HepG2 (cell line): ENCODE results near the gene R3HCC1L. TPM values are rescaled to one million over a fixed set of nuclear protein-coding genes. Genes with fewer than 3 reads are reported as not detected.

Source experiments
- HBP1 ChIP-seq: IDR thresholded peaks from 2 replicates; pipeline ENCODE4 v1.6.1; 2016; ENCODE audit warnings: low read depth, control low read depth
- HINFP ChIP-seq: sonication (generic); formaldehyde crosslinking; IDR thresholded peaks from 2 replicates; pipeline ENCODE4 v1.4.0; 2020; ENCODE audit warnings: low read depth, mild to moderate bottlenecking, missing genetic modification reagents
- HNF1B ChIP-seq: sonication (generic); formaldehyde crosslinking; IDR thresholded peaks from 2 replicates; pipeline ENCODE4 v1.5.1; 2020; ENCODE audit warnings: mild to moderate bottlenecking, moderate library complexity, missing genetic modification reagents
- PHF8 ChIP-seq: sonication (generic); formaldehyde crosslinking; IDR thresholded peaks from 2 replicates; pipeline ENCODE4 v1.5.0; 2020; ENCODE audit warnings: missing genetic modification reagents
- POLR2G ChIP-seq: fragments of 200-400 bp; formaldehyde crosslinking; IDR thresholded peaks from 2 replicates; pipeline ENCODE4 v1.6.1; 2018; ENCODE audit warnings: mild to moderate bottlenecking, low read depth, low read length, moderate library complexity
- SALL1 ChIP-seq: sonication (generic); formaldehyde crosslinking; IDR thresholded peaks from 2 replicates; pipeline ENCODE4 v1.8.0; 2022; ENCODE audit warnings: mild to moderate bottlenecking, missing genetic modification reagents
- ZBTB7B ChIP-seq: sonication (generic); formaldehyde crosslinking; IDR thresholded peaks from 2 replicates; pipeline ENCODE4 v1.4.0; 2020; ENCODE audit warnings: missing genetic modification reagents
- ZNF142 ChIP-seq: sonication (generic); formaldehyde crosslinking; IDR thresholded peaks from 2 replicates; pipeline ENCODE4 v1.4.0; 2020; ENCODE audit warnings: missing genetic modification reagents
- ZNF501 ChIP-seq: sonication (generic); formaldehyde crosslinking; IDR thresholded peaks from 2 replicates; pipeline ENCODE4 v1.5.1; 2020; ENCODE audit warnings: mild to moderate bottlenecking, moderate library complexity, missing genetic modification reagents
- ZNF687 ChIP-seq: sonication (generic); formaldehyde crosslinking; IDR thresholded peaks from 2 replicates; pipeline ENCODE4 v1.5.1; 2020; ENCODE audit warnings: mild to moderate bottlenecking, missing genetic modification reagents, moderate library complexity
- polyA plus RNA-seq, 8 experiments: library from polyadenylated mRNA; depleted of rRNA in 3 of 8; stranded (reverse) in 7 of 8; unstranded in 1 of 8; fragments of >200 nt; fragmentation: Illumina TruSeq in 4 of 8; extraction: Trizol in 4 of 8; gene quantifications; 2 replicates each; pipeline versions ENCODE4 v1.2.1 to v1.2.3, GENCODE V29; 2011 to 2016; ENCODE audit warnings: low read depth in 4 of 8, missing spikeins in 1 of 8, mixed read lengths in 1 of 8; ENCODE audit not compliant: insufficient read depth in 1 of 8
- total RNA-seq, 5 experiments: library from RNA; depleted of rRNA; stranded (reverse); fragments of >200 nt; fragmentation: Illumina TruSeq; extraction: Trizol; gene quantifications; 2 replicates each; pipeline ENCODE4 v1.2.3, GENCODE V29; 2016; ENCODE audit warnings: low read depth in 1 of 5

R3HCC1L gene
- total and polyA plus RNA-seq, 2 of the 13 experiments (the other 11 are each of a cell fraction or from before 2014, with no cell fraction given): 6.5 to 12.2 TPM

GRCh38 chr10:98267894-98268693 is 133.6 kb downstream of the R3HCC1L start, which contains the start of gene LOXL4 (continued):
- TF ChIP-seq PHF8 (CRISPR knock-in tag) (peak; percentile 70), HINFP (CRISPR knock-in tag) (peak; percentile 44; the same call in 1 of the 2 replicates), ZBTB7B (0 out of 2 replicates have a peak, but pooled peaks have one; percentile 33), HNF1B (CRISPR knock-in tag) (peak; percentile 45; the same call in 1 of the 2 replicates), SALL1 (peak; percentile 43; the same call in 1 of the 2 replicates), ZNF501 (CRISPR knock-in tag) (peak; percentile 30; the same call in 1 of the 2 replicates), HBP1 (CRISPR knock-in tag) (peak; percentile 59; the same call in 1 of the 2 replicates), POLR2G (peak; percentile 53), ZNF687 (CRISPR knock-in tag) (peak; percentile 80), ZNF142 (CRISPR knock-in tag) (peak; percentile 33; the same call in 1 of the 2 replicates)
